K562 (cell line): ENCODE data around the gene LIF. TPM values are rescaled to one million over a fixed set of nuclear protein-coding genes. Genes with fewer than 3 reads are reported as not detected.

Experiments
- ATAC-seq: fragments of 200-7000 bp; cut with Tn5 transposase; 3 replicates; pipeline ENCODE4 v1.9.1; 2020; ENCODE audit warnings: moderate library complexity
- BruUV-seq: library from RNA; stranded (reverse); fragments of 400-500 nt; replicated peaks from 2 replicates; lab custom pipeline; 2021; lab: Mats Ljungman, UMichigan
- CTCF ChIA-PET: fragments of 300-600 bp; formaldehyde crosslinking; extraction: SDS; loops from one replicate; lab custom pipeline; 2021; ENCODE audit warnings: low intra/inter-chr PET ratio; lab: Yijun Ruan, JAX
- POLR2A ChIA-PET: fragments of 300-600, 350-650 bp; sonication (Branson Sonifier 250); formaldehyde crosslinking; extraction: SDS; loops from one replicate; lab custom pipeline; 2021; ENCODE audit warnings: antibody characterized with exemption, inconsistent platforms; lab: Yijun Ruan, JAX
- DNase-seq, 4 experiments: peaks; one replicate each; pipeline versions ENCODE4 v3.0.0 to v3.0.0-alpha.2; 2011 to 2018; ENCODE audit warnings: low spot score in 3 of 4, mixed read lengths in 3 of 4; ENCODE audit errors: extremely low read depth in 1 of 4
- FAIRE-seq: peaks from 2 replicates; lab custom pipeline; 2011; peaks lifted over from hg19 to GRCh38; lab: Jason Lieb, UNC
- H2AFZ ChIP-seq: 2 replicates; pipeline ENCODE4 v1.6.0; 2011; ENCODE audit warnings: low read depth, low read length, control low read depth, inconsistent platforms
- H3K27ac ChIP-seq: fragments of 200-600 bp; 3 replicates; pipeline ENCODE4 v1.8.0; 2011; ENCODE audit warnings: low read depth, mild to moderate bottlenecking, control low read depth, inconsistent platforms, low read length, moderate library complexity, mixed read lengths; ENCODE audit errors: extremely low read depth
- H3K27me3 ChIP-seq, 2 experiments: fragments of 300-600 bp in 1 of 2; 2 replicates in 1 of 2; 3 replicates in 1 of 2; pipeline versions ENCODE4 v1.6.0 to v1.8.0; 2011; ENCODE audit warnings: inconsistent platforms in 2 of 2, low read length in 2 of 2, mild to moderate bottlenecking in 1 of 2, mixed read lengths in 1 of 2, moderate library complexity in 1 of 2; ENCODE audit not compliant: control insufficient read depth in 2 of 2, insufficient read depth in 2 of 2
- H3K36me3 ChIP-seq: fragments of 300-600 bp; 3 replicates; pipeline ENCODE4 v1.8.0; 2011; ENCODE audit warnings: mild to moderate bottlenecking, low read length, inconsistent platforms; ENCODE audit not compliant: control insufficient read depth, insufficient read depth
- H3K4me1 ChIP-seq, 2 experiments: fragments of 200-600 bp in 1 of 2; replicated peaks in 1 of 2; 2 replicates in 1 of 2; 3 replicates in 1 of 2; pipeline versions ENCODE4 v1.5.1 to v1.8.0; 2011; ENCODE audit warnings: inconsistent platforms in 2 of 2, low read length in 2 of 2, mild to moderate bottlenecking in 1 of 2, mixed read lengths in 1 of 2, moderate library complexity in 1 of 2; ENCODE audit not compliant: control insufficient read depth in 2 of 2, insufficient read depth in 2 of 2
- H3K4me2 ChIP-seq: 2 replicates; pipeline ENCODE4 v1.6.1; 2011; ENCODE audit warnings: low read length, control low read depth, inconsistent platforms, mixed read lengths; ENCODE audit not compliant: insufficient read depth
- H3K4me3 ChIP-seq: fragments of 200-600 bp; sonication (generic), shearing (Covaris generic); 2 replicates; pipeline ENCODE4 v1.5.1; 2016; ENCODE audit warnings: control low read depth, inconsistent platforms
- H3K79me2 ChIP-seq: fragments of 200-600 bp; 3 replicates; pipeline ENCODE4 v1.8.0; 2011; ENCODE audit warnings: low read length, inconsistent platforms; ENCODE audit not compliant: control insufficient read depth, insufficient read depth
- H3K9ac ChIP-seq, 2 experiments: 2 replicates each; pipeline versions ENCODE4 v1.6.0 to v1.6.1; 2011; ENCODE audit warnings: low read depth in 2 of 2, low read length in 2 of 2, control low read depth in 1 of 2, inconsistent platforms in 1 of 2, mild to moderate bottlenecking in 1 of 2, mixed read lengths in 1 of 2; ENCODE audit not compliant: insufficient read depth in 1 of 2
- H3K9me1 ChIP-seq: one replicate; pipeline ENCODE4 v1.6.0; 2011; ENCODE audit warnings: inconsistent platforms, mild to moderate bottlenecking, low read length, moderate library complexity; ENCODE audit not compliant: control insufficient read depth, insufficient read depth
- H3K9me3 ChIP-seq: replicated peaks from 2 replicates; pipeline ENCODE4 v1.5.1; 2011; ENCODE audit warnings: low read depth, low read length, inconsistent platforms; ENCODE audit not compliant: control insufficient read depth, insufficient read depth
- H4K20me1 ChIP-seq: replicated peaks from 2 replicates; pipeline ENCODE4 v1.6.1; 2011; ENCODE audit warnings: low read length, inconsistent platforms, mixed read lengths; ENCODE audit not compliant: control insufficient read depth, insufficient read depth
- ARID3A ChIP-seq: IDR thresholded peaks from 2 replicates; pipeline ENCODE4 v1.6.1; 2012; ENCODE audit warnings: low read depth, low read length, improper control_type of control experiment, borderline replicate concordance
- DIDO1 ChIP-seq: fragments of 450-650 bp; IDR thresholded peaks from 2 replicates; pipeline ENCODE4 v1.6.1; 2016; ENCODE audit warnings: low read depth, missing biosample characterization, missing genetic modification characterization
- ETV6 ChIP-seq, 3 experiments: fragments of 150-350 bp in 1 of 3; sonication (generic) in 1 of 3; formaldehyde crosslinking in 1 of 3; IDR thresholded peaks; 2 replicates each; pipeline versions ENCODE4 v1.6.1 to v1.8.0; 2014 to 2022; ENCODE audit warnings: borderline replicate concordance in 2 of 3, low read depth in 2 of 3, antibody characterized with exemption in 1 of 3, low read length in 1 of 3, mild to moderate bottlenecking in 1 of 3, missing genetic modification reagents in 1 of 3
- FOXM1 ChIP-seq, 2 experiments: fragments of 450-650 bp in 1 of 2; sonication (generic) in 1 of 2; formaldehyde crosslinking in 1 of 2; IDR thresholded peaks; 2 replicates each; pipeline versions ENCODE4 v1.6.1 to v1.9.0; 2017 to 2022; ENCODE audit warnings: low read depth in 2 of 2, mild to moderate bottlenecking in 2 of 2, missing genetic modification reagents in 1 of 2, moderate library complexity in 1 of 2
- HINFP ChIP-seq: fragments of 450-650 bp; conservative IDR thresholded peaks from 2 replicates; pipeline ENCODE4 v1.6.1; 2016; ENCODE audit warnings: missing genetic modification characterization, low read depth, mild to moderate bottlenecking, control low read depth, missing compliant biosample characterization
- KHSRP ChIP-seq: fragments of 450-650 bp; IDR thresholded peaks from 2 replicates; pipeline ENCODE4 v1.6.1; 2017
- RFX1 ChIP-seq: fragments of 450-650 bp; IDR thresholded peaks from 2 replicates; pipeline ENCODE4 v1.6.1; 2016; ENCODE audit warnings: mild to moderate bottlenecking, moderate library complexity
- TRIM28 ChIP-seq: fragments of 450-650 bp; IDR thresholded peaks from 2 replicates; pipeline ENCODE4 v1.6.1; 2017
- ZNF282 ChIP-seq: sonication (generic); formaldehyde crosslinking; IDR thresholded peaks from 2 replicates; pipeline ENCODE4 v1.8.1; 2023; ENCODE audit warnings: missing genetic modification reagents
- WGBS: fragments of 100-300 bp; shearing (Covaris generic); methylation state at CpG from one replicate; pipeline ENCODE4 v1.1.6; 2016; ENCODE audit warnings: low coverage, mixed read lengths; ENCODE audit not compliant: insufficient coverage; ENCODE audit errors: missing lambda C conversion rate; 5-methylcytosine and 5-hydroxymethylcytosine counted together
- in situ Hi-C: fragments of 300-500 bp; cut with MboI; formaldehyde crosslinking; loops from 4 replicates; pipeline ENCODE4 v1.15.0; 2018; ENCODE audit warnings: inconsistent platforms, mixed read lengths
- intact Hi-C: fragments of 100-400 bp; cut with micrococcal nuclease; formaldehyde crosslinking; loops from 2 replicates; pipeline ENCODE4 v1.14.2; 2022
- polyA plus RNA-seq, 8 experiments: library from polyadenylated mRNA; depleted of rRNA in 4 of 8; stranded (reverse) in 5 of 8; unstranded in 3 of 8; fragments of >200 nt; fragmentation: Nextera tagmentation in 2 of 8; fragmentation: Illumina TruSeq in 1 of 8; extraction: Ambion mirVana in 2 of 8; extraction: Trizol in 1 of 8; gene quantifications; 2 replicates each; pipeline versions ENCODE4 v1.2.1 to v1.2.3, GENCODE V29; 2011 to 2014; ENCODE audit warnings: inconsistent platforms in 1 of 8, missing spikeins in 1 of 8
- total RNA-seq, 7 experiments: library from RNA; depleted of rRNA in 6 of 7; stranded (reverse); fragments of >200 nt in 6 of 7; fragmentation: Illumina TruSeq in 2 of 7; extraction: Trizol in 2 of 7; gene quantifications; 2 replicates each; pipeline versions ENCODE4 v1.2.1 to v1.2.3, GENCODE V29; 2011 to 2021; ENCODE audit warnings: low replicate concordance in 1 of 7

LIF gene
- total and polyA plus RNA-seq, 9 of the 15 experiments (the other 6 are each of a cell fraction or from before 2014, with no cell fraction given), result 0.05 to 0.39 (median 0.18) TPM; not detected in 3

- no peak overlapping the region for H3K4me2 ChIP-seq
- intact Hi-C loops (no loop called here), in situ Hi-C loops (no loop called here)
- DNase-seq (no peak), FAIRE-seq (no peak)
- H3K79me2 ChIP-seq, result no peaks in the 10 kb centered on the region
- WGBS, result 74% methylated on average over 5 of the region's 6 CpGs
- H4K20me1 ChIP-seq, result no peaks in the 10 kb centered on the region
- H3K4me3 ChIP-seq, result no peak overlapping the region
- H3K9ac ChIP-seq, result peak overlapping the region in 1 of 2 experiments; percentile 72; a peak in 2 of 4 replicates
- no peaks in the 10 kb centered on the region for H3K27me3 ChIP-seq
- H3K4me1 ChIP-seq, result peaks cover 25 to 28% of the 10 kb centered on the region in 2 experiments
- CTCF ChIA-PET, result no interaction called here
- no peaks in the 10 kb centered on the region for H3K36me3 ChIP-seq
- H3K27ac ChIP-seq, result peak overlapping the region; percentile 85; the same call in 1 of the 3 replicates
- H2AFZ ChIP-seq, result peak overlapping the region; percentile 93
- POLR2A ChIA-PET, result no interaction called here
- no peaks in the 10 kb centered on the region for H3K9me1 ChIP-seq
- BruUV-seq, result no TSS peak
- TF ChIP-seq ARID3A, result no peak
- TF ChIP-seq ETV6 (IDR thresholded peaks at IDR 0.05; ENCODE audit: borderline replicate concordance in 1 of 2, low read depth in 2 of 2, low read length in 1 of 2), result no peak
- TF ChIP-seq ETV6 (CRISPR knock-in tag; IDR thresholded peaks at IDR 0.05; ENCODE audit: borderline replicate concordance), result no peak
- TF ChIP-seq HINFP, result no peak
- TF ChIP-seq ZNF282, result no peak
- TF ChIP-seq DIDO1, result no peak
- TF ChIP-seq RFX1, result no peak
- TF ChIP-seq TRIM28, result no peak
- no peak for TF ChIP-seq KHSRP
- TF ChIP-seq FOXM1 (IDR thresholded peaks at IDR 0.05; ENCODE audit: low read depth), result no peak
- no peak for TF ChIP-seq FOXM1 (CRISPR knock-in tag; IDR thresholded peaks at IDR 0.05; ENCODE audit: low read depth)
- TF ChIP-seq, all 486 proteins: peak for 0
- ATAC-seq, result no peak
- H3K9me3 ChIP-seq, result no peaks in the 10 kb centered on the region
These were observed 36.9 kb downstream of the LIF start for GRCh38 chr22:30209642-30210041.
